HS-27A (cell line): ENCODE results near the gene GINS2.

Experiments
- DNase-seq: peaks from one replicate; pipeline ENCODE4 v3.0.0-alpha.2; 2012; ENCODE audit warnings: low read depth, missing footprints

Gene GINS2

DNA sequence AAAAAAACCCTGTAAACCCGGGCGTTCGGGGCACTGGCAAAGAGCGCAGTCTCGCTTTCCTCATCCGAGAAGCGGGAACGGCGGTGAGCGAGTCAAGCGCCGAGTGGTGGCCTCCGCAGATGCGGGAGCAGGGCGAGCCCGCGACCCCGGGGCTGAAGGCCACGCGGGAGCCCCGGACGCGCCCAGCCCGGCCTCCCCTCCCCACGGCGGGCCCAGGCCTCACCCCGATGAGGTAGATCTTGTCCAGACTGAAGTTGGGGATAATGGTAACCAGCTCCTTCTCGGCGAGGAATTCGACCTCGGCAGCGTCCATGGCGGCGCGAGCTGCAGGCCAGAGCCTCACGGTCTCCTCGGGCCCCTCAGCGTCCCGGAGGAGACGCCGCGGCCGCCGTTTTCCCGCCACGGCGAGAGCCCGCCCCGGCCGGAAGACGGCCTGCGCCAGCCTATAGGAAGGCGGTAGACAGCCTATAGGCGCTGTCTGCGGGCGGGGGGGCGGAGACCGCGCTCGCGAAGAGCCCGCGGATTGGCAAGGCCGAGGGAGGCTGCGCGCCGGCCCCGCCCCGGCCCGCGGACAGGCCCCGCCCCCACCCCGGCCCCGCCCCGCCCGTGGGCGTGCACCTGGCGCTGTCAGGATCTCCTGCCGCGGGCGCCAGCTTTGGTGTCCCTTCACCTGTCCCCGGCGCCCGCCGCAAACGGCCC lies at the start of gene GINS2:
GINS2 (minus strand) TSS at position 369 of the 699 bp plus-strand sequence; CDS start at position 313, 56 bp downstream.
- DNase-seq: peak; percentile 49

DNA sequence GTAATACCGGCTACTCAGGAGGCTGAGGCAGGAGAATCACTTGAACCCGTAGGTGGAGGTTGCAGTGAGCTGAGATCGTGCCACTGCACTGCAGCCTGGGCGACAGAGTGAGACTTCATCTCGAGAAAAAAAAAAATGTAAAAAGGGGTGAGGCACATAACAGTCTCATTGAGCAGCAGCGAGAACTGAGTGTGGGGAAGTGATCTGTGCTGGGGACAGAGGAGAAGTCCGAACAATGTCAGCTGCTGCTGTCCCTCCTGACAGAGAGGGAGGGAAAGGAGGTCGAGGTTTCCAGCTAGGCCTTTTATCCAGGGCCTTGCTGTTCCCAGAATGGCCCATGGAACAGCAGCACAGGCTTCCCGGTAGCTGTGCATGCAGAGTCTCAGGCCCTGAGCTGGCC lies 48.2 kb upstream of the GINS2 start:
- DNase-seq: no peak

DNA sequence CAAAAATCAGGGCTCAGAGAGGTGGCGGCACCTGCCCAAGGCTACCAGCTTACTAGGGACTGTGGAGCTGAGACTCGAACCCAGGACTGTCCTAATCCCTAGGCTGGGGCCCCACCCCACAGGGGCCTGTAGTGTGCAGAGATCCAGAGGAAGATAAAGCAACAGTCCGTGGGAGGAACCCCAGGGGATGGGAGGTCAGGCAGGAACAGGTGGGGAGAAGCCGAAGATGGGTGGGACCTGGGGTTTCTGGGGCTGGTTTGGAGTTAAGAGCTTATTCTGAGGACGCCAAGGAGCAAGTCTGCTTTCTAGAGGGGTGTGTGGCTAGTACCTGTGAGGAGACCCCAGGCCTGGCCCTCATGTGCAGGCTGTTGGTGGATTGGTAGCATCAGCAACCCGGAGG lies 47.2 kb upstream of the GINS2 start:
- DNase-seq: no peak

DNA sequence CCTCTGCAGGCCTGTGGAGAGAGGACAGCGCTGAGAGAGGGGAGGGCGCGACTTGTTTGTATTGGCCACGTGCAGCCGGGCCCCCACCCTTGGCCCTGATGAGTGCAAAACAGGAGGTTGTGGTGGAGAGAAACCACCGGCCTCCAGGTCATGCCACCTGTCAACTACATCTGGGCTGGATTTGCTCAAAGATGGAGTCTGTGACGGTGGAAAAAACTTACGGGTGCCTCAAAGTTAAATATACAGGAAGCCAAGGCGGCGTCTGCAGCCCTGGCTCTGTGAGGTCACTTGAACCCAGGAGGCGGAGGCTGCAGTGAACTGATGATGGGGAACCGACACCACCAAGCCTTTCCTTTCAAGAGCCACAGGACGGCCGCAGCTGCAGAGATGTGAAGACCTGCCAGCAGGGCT lies 46.5 kb upstream of the GINS2 start:
- DNase-seq: no peak

DNA sequence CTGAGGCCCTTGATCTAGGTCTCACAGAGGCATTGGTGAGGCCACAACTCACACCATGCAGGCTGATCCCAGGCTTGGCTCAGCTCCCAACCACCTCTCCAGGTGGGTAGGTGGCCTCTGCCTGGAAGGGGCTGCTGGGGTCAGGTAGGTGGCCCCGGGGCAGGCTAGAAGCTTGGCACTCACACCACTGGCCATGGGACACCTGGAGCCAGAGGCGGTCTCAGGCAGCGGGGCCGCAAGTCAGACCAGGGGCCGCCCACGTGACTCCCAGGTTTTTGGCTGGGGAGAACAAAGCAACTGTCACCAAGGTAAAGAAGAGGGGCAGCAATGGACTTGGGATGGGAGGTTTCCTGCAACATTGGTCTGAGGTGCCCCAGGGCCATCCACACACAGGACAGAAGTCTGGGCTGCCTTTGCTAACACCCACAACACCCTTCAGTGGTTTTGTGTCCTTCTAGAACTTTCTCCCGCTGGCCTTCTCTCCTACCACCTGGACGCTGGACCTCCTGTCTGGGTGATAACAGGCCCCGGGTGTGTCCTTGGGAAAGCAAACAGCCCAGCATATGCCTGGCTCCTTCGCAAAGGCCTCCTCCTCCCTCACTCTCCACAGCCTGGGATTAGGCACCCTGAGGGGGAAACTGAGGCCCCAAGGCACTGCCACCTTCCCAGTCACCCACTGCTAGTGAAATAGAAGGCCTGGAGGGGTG lies 45.7 kb upstream of the GINS2 start:
- no peak for DNase-seq

DNA sequence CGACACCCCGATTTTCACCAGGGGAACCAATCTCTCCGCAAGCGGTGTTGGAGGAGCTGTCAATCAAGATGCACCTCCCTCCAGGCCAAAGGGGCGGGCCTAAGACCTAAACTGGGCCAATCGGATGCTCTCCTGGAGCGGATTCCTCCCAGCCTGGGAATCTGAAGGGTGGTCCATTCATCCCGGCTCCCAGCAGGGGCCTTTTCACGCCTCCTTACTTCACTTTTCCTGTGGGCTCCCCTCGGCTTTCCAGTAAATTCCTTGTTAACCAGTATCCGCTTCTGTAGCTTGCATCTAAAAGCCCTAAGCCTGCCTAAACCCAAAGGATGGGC lies 45.1 kb upstream of the GINS2 start:
- no peak for DNase-seq

DNA sequence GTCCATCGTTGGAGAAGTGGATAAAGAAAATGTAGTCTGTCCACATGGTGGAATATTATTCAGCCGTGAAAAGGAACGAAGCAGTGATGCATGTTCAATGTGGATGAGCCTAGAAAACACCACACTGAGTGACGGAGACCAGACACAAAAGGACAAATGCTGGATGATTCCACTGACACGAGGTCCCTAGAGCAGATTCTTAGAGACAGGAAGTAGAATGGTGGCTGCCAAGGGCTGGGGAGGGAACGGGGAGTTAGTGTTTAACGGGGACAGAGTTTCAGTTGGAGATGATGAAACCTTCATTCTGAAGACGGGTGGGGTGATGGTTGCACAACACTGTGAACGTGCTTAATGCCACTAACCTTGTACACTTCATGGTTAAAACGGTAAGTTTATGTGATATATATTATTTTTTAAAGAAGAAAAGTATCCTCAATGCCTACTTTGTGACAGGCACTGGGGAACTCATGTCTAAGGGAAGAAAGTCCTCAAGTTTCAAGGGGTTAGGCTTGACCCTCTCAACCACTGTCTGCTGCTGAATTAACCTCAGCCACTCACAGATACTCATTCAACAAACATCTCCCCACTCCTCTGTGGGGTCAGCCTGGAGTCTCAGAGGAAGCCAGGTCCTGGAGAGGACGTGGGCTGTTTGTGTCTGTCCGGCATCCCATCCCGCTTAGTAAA lies 44.5 kb upstream of the GINS2 start:
- no peak for DNase-seq

DNA sequence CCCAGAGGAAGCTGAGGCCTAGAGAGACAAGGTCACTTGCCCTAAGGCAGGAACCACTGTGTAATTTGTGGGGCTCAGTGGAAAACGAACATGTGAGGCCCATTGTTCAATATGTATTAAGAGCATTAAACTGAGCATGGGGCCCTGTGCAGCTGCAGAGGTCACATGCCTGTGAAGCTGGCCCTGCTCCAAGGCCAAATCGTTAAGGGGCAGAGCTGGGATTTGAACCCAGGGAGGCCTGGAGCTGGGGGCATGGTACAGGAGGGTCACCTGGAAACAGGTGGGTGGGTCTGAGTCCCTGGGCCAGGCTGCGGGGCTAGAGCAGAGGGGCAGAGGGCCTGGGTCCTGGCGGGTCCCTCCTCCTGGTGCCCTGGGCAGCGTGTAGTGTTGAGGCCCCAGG lies 42.4 kb upstream of the GINS2 start:
- DNase-seq: no peak

DNA sequence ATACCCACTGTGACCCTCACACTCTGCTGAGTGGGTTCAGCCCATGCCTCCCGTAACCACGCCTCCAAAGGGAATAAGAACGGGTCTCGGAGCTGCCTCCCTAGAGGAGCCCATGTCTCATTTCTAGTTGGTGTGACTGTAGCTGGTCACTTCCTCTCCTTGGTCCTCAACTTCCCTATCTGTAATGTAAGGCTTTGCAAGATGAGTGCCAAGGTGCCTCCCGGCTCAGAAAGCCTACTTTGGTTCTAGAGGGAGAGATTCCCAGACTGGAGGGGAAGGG lies 41.4 kb upstream of the GINS2 start:
- no peak for DNase-seq

DNA sequence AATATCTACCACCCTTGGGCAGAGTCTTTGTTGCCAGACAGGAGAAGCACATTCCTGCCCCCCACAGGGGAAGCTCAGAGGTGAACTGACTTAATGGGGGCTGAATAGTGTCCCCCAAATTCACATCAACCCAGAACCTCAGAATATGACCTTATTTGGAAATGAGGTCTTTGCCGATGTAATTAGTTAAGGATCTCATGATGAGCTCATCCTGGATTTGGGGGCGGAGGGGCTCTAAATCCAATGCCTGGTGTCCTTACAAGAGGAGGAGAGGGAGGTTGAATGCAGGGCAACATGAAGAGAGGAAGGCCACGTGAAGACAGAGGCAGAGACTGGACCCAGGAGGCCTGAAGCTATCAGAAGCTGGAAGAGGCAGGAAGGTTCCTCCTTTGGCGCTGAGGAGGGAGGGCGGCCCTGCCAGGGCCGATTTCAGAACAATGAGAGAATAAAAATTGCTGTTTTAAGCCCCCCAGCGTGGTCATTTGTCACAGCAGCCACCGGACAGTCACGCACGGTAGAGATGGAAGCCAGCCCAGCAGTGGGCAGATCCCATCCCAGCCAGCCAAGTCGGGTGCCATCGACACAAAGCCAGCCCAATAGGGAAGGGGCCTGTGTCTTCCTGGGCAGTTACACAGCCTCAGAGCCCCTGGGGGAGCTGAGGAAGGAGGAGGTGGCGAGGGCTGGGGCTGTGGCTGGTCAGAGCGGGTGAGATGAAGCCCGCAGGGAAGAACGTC lies 40.9 kb upstream of the GINS2 start:
- no peak for DNase-seq

DNA sequence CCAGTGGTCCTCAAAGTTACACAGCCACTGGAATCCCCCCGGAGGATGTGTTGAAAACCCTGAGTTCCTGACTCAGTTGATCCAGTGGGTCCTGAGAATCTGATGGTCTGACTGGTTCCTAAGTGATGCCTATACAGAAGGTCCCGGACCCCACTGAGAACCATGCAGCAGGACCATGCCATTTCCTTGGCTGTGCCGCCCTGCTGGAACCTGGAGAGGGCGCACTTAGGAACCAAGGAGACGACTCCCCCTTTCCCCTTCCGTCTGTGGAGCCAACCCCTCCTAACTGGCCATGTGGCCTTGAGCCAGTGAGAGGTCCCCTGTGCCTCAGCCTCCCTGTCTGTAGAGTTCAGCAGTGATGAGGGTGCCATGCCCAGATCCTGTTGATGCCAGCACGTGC lies 40.1 kb upstream of the GINS2 start:
- DNase-seq: no peak

DNA sequence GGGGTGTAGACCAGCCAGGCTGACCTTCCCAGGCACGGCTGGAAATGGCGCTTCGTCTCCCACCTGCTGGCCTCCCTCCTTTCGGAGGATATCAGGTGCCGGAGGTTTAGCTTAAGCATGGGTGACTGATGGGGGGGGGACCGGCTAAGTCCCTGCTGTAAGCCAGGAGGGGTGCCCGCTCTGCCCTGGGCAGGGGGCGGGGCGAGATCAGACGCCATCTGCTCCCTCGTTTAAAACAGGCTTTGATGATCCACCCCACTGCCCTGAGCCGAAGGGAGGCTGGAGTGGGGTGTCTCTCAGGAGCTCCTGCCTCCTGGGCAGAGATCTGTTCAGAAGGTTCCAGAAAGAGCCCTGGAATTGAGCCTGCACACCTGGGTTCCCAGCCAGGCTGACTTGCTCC lies 36.2 kb upstream of the GINS2 start:
- DNase-seq: no peak

DNA sequence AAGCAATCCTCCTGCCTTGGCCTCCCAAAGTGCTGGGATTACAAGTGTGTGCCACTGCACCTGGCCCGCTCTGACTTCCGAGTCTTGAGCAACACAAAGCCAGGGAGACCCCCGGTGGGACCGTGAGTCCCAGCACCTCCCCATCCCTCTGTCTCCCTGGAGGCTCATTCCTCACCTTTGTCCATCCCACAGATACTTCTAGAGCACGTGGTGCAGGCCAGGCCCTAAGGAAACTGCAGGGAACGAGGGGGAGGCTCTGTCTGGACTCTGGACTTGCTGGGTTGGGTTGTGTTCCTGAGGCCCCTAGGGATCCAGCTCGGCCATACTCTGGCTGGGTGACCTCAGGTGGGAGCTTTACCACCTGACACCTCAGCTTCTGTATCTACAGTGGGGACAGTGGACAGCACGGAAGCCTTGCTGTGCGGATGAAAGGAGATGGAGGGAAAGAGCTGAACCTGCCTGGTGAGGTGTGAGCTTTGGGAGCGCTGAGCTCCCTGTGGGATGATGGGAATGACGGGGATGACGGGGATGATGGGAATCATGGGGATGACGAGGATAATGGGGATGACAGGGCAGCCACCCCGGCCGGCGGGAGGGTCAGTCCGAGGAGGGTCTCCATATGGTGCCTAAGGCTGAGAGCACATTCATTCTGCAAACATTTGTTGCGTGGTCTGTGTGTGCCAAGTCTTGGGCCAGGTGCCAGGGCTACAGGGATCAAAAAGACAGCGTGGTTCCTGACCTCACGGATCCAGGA lies 35.5 kb upstream of the GINS2 start:
- DNase-seq: no peak

DNA sequence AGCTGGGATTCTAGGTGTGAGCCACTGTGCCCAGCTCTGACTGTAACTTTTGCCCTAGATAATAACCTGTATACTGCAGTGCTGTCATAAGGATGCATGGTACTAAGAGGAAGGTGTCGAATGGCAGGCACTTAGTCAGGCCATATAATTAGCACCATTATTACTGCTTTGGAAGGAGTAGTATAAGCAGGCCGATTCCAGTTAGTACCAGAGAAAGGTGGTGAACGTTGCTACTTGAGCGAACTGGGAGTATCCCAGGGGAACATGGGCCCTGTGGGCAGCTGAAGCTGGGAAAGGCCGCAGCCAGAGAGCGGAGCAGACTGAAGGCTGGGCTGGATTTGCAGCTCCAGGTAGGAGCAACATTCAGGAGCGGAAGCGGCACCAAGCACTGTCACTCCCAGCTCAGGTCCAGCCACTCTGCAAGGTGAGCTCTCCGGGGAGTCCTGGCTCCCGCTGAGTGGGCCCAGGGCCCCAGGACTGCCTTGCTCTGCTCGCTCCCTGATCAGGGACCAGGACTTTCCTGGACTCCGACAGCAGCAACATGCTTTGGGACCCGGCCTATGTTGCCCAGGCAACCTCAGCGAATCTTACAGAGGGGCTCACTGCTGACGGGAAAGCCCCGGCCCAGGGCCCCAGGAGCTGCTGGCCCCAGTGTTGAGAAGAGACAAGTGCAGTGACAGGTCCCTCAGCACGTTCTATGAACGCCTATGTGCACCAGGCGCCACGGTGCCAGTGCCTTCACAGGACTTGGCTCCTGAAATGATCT lies 33.6 kb upstream of the GINS2 start:
- DNase-seq: no peak

DNA sequence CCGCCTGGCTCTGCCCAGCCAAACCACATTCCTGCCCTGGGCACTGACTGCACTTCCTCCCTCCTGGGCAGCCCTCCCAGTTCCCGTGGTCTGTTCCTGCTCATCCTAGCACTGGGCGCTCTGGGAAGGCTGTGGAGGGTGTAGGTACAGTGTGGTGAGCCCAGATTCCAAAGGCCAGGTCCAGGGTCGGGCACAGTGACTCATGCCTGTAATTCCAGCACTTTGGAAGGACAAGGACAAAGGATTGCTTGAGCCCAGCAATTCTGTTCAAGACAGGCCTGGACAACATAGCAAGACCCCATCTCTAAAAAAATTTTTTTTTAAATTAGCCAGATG lies 31.5 kb upstream of the GINS2 start:
- DNase-seq: no peak

DNA sequence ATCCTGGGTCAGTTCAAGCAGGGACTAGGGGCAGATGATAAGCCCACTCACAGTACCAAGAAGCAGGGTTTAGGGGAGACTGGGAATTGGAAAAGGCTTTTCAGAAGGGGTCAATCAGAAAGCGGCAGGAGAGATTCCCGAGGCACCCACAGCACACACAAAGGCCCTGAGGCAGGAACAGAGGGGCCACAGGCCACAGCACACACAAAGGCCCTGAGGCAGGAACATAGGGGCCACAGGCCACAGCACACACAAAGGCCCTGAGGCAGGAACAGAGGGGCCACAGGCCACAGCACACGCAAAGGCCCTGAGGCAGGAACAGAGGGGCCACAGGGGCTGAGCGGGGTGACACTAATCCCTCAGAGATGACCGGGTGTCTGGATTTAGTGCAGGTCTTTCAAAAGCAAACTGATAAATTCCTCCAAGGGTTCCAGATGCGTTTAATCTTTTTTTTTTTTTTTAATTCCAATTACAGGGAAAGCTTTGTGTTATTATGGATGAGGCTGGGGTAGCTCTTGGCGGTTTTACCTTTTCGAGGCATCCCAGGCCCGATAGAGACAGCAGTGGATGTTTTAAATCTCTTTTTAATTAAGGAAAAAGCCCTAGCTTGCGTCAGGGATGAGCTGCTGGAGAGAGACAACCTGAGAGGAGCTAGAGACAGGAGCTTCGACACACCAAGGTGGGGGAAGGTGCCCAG lies 31.0 kb upstream of the GINS2 start:
- no peak for DNase-seq

DNA sequence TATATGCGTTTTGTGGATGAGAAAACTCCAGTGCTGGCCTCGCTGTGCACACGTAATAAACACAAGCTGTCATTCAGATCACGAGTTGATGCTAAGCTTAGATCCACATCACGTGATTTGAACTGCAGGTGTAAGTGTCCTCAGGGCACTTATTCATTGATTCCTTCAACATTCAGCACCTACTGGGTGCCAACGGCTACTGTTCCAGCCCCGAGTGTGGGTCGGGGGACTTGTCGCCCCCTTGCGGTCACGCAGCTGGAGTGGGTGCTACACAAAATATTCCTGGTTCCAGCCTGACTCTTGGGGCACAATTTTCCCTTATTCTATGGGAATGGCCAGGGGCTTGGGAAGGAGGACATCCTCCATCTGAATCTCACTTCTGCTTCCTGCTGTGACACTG lies 29.9 kb upstream of the GINS2 start:
- peak; percentile 12 for DNase-seq

DNA sequence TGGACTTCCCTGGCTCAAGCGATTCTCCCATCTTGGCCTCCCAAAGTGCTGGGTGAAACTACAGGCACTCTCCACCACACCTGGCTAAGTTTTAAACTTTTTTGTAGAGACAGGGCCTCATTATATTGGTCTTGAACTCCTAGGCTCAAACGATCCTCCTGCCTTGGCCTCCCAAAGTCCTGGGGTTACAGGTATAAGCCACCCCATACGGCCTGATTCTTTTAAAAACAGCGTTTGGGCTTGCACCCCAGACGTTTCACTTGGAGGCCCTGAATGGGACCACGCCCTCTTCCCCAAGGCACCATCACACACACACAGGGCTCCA lies 29.4 kb upstream of the GINS2 start:
- DNase-seq: no peak

DNA sequence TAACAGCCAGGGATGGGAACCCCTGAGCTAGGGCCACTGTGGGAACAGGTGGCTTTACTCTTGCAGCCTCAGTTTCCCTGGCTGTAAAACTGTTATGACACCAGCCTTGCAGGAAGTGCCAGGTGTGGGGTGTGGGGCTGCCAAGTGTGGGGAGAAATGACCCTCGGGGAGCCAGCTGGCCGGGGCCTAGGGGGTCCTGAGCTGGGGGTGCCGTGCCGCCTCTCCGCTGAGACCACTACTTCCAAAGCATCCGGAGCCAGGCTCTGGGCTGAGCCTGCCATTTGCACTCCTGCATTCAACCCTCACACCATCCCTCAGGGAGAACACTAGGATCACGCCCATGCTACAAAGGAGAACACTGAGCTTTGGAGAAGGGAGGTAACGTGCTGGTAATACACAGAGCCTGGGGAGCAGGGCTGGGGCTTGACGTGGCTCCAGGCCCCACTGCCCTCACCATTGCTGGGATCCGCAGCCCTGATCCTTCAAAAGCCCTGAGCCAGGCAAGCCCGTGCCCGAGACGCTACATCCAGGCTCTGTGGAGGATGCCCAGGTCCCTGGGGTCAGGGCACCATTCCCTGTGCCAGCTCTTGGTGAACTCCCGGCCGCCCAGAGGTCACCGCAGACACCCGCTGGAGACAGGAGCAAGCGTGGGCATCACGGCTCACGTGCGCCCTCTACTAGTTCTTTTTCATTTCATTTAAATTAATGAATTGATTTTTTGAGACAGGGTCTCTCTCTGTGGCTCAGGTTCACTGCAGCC lies 28.8 kb upstream of the GINS2 start:
- peak; percentile 14 for DNase-seq

DNA sequence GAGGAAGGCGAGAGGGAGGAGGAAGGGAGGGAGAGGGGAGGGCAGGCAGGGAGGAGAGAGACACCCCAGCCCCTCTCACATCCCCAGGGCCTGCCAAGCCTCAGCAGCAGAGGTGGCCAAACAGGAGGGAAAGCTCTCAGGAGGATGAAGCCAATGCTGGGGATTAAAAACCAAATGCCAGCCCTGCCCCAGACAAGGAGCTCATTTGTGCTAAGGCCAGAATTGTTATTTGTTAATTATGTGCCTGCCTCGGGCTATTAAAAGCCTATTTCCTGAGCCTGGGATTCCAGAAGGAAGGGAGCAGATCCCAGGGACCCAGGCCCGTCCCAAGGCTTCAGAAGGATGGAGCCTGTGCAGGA lies 27.9 kb upstream of the GINS2 start:
- no peak for DNase-seq
